Endodermal cell (in vitro differentiated cells): Measurements from ENCODE around the gene ENGASE. TPM values are rescaled to one million over a fixed set of nuclear protein-coding genes. Genes with fewer than 3 reads are reported as not detected.

Source experiments
- DNase-seq: peaks from one replicate; pipeline ENCODE4 v3.0.0-alpha.2; 2017
- H3K27ac ChIP-seq: 2 replicates; pipeline ENCODE4 v1.5.1; 2013; ENCODE audit warnings: mild to moderate bottlenecking, low read depth, low read length, moderate library complexity
- H3K27me3 ChIP-seq: 2 replicates; pipeline ENCODE4 v1.6.1; 2013; ENCODE audit warnings: mild to moderate bottlenecking, low read length, moderate library complexity; ENCODE audit not compliant: insufficient read depth, control insufficient read depth, poor library complexity, severe bottlenecking
- H3K36me3 ChIP-seq: 2 replicates; pipeline ENCODE4 v1.7.0; 2013; ENCODE audit warnings: mild to moderate bottlenecking, low read length, moderate library complexity; ENCODE audit not compliant: control insufficient read depth, insufficient read depth
- H3K4me1 ChIP-seq: one replicate; pipeline ENCODE4 v1.7.0; 2013; ENCODE audit warnings: low read length; ENCODE audit not compliant: control insufficient read depth, insufficient read depth
- H3K4me3 ChIP-seq: 2 replicates; pipeline ENCODE4 v1.5.1; 2013; ENCODE audit warnings: mild to moderate bottlenecking, low read length, moderate library complexity
- H3K9ac ChIP-seq: 2 replicates; pipeline ENCODE4 v1.6.1; 2013; ENCODE audit warnings: mild to moderate bottlenecking, low read length, moderate library complexity; ENCODE audit not compliant: poor library complexity, severe bottlenecking; ENCODE audit errors: extremely low read depth
- H3K9me3 ChIP-seq: 2 replicates; pipeline ENCODE4 v1.6.1; 2013; ENCODE audit warnings: mild to moderate bottlenecking, low read length, moderate library complexity; ENCODE audit not compliant: control insufficient read depth
- H3K27ac Mint-ChIP-seq: 2 replicates; pipeline ENCODE4 v1.8.0; 2020; ENCODE audit warnings: mixed read lengths
- H3K27me3 Mint-ChIP-seq: 2 replicates; pipeline ENCODE4 v1.8.0; 2021; ENCODE audit warnings: mild to moderate bottlenecking, mixed read lengths; ENCODE audit not compliant: insufficient read depth
- H3K36me3 Mint-ChIP-seq: 2 replicates; pipeline ENCODE4 v1.8.0; 2020; ENCODE audit warnings: low read depth, mixed read lengths
- H3K4me1 Mint-ChIP-seq: 2 replicates; pipeline ENCODE4 v1.8.0; 2020; ENCODE audit warnings: mixed read lengths
- H3K4me3 Mint-ChIP-seq: 2 replicates; pipeline ENCODE4 v1.8.0; 2020; ENCODE audit warnings: mild to moderate bottlenecking, moderate library complexity, mixed read lengths
- H3K9me3 Mint-ChIP-seq: 2 replicates; pipeline ENCODE4 v1.8.0; 2020; ENCODE audit warnings: mild to moderate bottlenecking, mixed read lengths
- whole genome bisulfite sequencing, 2 experiments: methylation state at CpG; one replicate each; pipeline versions ENCODE4 v1.1.5 to v1.1.7; 2013; ENCODE audit warnings: missing lambda C conversion rate in 2 of 2, mixed read lengths in 1 of 2; ENCODE audit not compliant: insufficient coverage in 1 of 2, insufficient read length in 1 of 2; 5-methylcytosine and 5-hydroxymethylcytosine counted together
- total RNA-seq, 2 donors: library from RNA; stranded (reverse); fragmentation: NEBNext Ultra II Directional in 1 of 2; extraction: Animal tissue kit (Norgen Biotek cat#: 25700) in 1 of 2; gene quantifications; 2 replicates in 1 of 2; 3 replicates in 1 of 2; pipeline ENCODE4 v1.2.1, GENCODE V29; 2021
- TF ChIP-seq, protein P1 (sequence below): fragments of 200-600 bp; sonication (generic); conservative IDR thresholded peaks from 2 replicates; pipeline ENCODE4 v1.5.0; 2021; ENCODE audit warnings: antibody characterized with exemption, mild to moderate bottlenecking

Gene ENGASE
- total RNA-seq, 2 donors from 2014 or later = 40.8 to 42.0 TPM

DNA sequence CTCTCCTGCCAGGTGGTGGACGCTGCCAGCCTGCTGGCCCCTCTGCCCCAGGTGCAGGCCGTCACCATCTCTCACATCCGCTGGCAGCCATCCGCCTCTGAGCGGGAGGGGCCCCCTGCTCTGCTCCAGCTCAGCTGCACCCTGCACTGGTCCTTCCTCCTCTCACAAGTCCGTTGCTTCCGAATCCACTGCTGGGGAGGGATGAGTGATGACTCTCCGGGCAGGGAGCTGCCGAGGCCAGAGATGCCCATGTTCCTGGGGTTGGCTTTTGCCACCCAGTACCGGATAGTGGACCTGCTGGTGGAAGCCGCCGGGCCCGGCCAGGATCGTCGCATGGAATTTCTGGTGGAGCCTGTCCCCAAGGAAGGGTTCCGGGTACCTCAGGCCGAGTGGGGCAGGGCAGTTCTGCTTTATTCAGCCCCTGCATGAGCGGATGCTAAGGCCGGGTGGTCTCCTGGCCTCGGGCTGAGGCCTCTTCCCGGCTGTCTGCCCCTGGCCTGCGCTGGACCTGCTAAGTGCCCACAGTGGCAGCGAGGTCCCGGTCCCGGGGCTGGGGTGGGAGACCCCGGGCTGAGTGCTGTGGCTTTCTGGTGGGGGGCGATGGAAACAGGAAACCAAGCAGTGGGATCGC is 11.4 kb downstream of the ENGASE start:
- H3K27ac ChIP-seq = no peak overlapping the region
- H3K4me3 ChIP-seq = no peak overlapping the region
- no peaks in the 10 kb centered on the region for H3K9me3 ChIP-seq
- no peak for DNase-seq
- Mint-ChIP-seq H3K27me3 (no peaks in the 10 kb centered on the region), H3K36me3 (peaks cover 18% of the 10 kb centered on the region), H3K27ac (no peak overlapping the region), H3K4me1 (no peaks in the 10 kb centered on the region), H3K4me3 (no peak overlapping the region), H3K9me3 (peaks cover 1% of the 10 kb centered on the region)
- 91 to 92% methylated on average over 11 to 28 of the region's 28 CpGs for WGBS, 2 experiments
- peaks cover 9% of the 10 kb centered on the region for H3K36me3 ChIP-seq
- H3K4me1 ChIP-seq = no peaks in the 10 kb centered on the region
- H3K27me3 ChIP-seq = no peaks in the 10 kb centered on the region
- TF ChIP-seq, protein P1, sequence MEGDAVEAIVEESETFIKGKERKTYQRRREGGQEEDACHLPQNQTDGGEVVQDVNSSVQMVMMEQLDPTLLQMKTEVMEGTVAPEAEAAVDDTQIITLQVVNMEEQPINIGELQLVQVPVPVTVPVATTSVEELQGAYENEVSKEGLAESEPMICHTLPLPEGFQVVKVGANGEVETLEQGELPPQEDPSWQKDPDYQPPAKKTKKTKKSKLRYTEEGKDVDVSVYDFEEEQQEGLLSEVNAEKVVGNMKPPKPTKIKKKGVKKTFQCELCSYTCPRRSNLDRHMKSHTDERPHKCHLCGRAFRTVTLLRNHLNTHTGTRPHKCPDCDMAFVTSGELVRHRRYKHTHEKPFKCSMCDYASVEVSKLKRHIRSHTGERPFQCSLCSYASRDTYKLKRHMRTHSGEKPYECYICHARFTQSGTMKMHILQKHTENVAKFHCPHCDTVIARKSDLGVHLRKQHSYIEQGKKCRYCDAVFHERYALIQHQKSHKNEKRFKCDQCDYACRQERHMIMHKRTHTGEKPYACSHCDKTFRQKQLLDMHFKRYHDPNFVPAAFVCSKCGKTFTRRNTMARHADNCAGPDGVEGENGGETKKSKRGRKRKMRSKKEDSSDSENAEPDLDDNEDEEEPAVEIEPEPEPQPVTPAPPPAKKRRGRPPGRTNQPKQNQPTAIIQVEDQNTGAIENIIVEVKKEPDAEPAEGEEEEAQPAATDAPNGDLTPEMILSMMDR = no peak
- no peak overlapping the region for H3K9ac ChIP-seq

- H3K27ac ChIP-seq = no peak overlapping the region
- no peak overlapping the region for H3K4me3 ChIP-seq
- H3K36me3 ChIP-seq = peaks cover 9% of the 10 kb centered on the region
- TF ChIP-seq, protein P1 = no peak
- no peak for DNase-seq
- Mint-ChIP-seq H3K27ac (no peak overlapping the region), H3K4me1 (no peaks in the 10 kb centered on the region), H3K36me3 (peaks cover 12% of the 10 kb centered on the region), H3K27me3 (no peaks in the 10 kb centered on the region), H3K9me3 (peaks cover 1% of the 10 kb centered on the region), H3K4me3 (no peak overlapping the region)
- no peaks in the 10 kb centered on the region for H3K9me3 ChIP-seq
- 92 to 95% methylated on average over 27 to 33 of the region's 33 CpGs for WGBS, 2 experiments
- no peaks in the 10 kb centered on the region for H3K4me1 ChIP-seq
- H3K9ac ChIP-seq = no peak overlapping the region
- no peaks in the 10 kb centered on the region for H3K27me3 ChIP-seq
These were observed 12.2 kb downstream of the ENGASE start for GRCh38 chr17:79086609-79087427.

DNA sequence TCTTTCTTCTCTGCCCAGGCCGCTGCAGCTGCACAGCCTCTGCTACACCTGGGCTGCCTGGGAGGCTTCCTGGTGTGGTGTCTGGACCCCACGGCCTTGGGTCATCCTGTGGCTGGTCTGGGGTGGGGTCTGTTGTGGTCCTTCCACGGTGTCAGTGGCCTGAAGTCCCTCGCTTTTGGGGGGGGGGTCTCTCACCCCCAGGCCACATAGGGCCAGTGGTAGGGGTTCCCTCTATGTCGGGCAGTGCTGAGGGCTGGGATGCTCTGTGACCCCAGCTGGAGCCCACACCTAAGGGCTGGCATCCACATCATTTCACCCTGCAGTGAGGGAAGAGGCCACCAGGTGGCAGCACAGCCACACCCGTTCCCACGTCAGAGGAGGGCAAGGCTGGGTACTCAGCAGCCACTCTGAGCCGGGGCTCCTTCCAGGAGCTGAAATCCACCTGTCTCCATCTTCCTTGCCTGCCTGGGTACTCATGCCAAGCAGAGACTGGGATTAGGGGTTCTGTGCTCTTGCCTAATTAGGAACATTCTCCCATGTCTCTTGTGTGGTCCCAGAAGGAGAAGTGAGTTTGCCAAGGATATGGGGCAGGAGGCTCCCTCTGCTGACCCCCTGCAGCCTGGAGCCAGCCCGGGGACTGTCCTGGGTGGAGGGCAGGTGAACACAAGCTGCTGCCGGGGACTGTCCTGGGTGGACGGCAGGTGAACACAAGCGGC is 13.0 kb downstream of the ENGASE start:
- Histone ChIP-seq H3K27ac (no peak overlapping the region), H3K4me1 (no peaks in the 10 kb centered on the region), H3K9ac (no peak overlapping the region), H3K9me3 (no peaks in the 10 kb centered on the region), H3K27me3 (no peaks in the 10 kb centered on the region), H3K4me3 (no peak overlapping the region), H3K36me3 (peaks cover 4% of the 10 kb centered on the region)
- WGBS, 2 experiments = 53 to 69% methylated on average over 7 to 12 of the region's 12 CpGs
- Mint-ChIP-seq H3K4me3 (no peak overlapping the region), H3K36me3 (peaks cover 4% of the 10 kb centered on the region), H3K27me3 (no peaks in the 10 kb centered on the region), H3K4me1 (no peaks in the 10 kb centered on the region), H3K27ac (no peak overlapping the region), H3K9me3 (no peaks in the 10 kb centered on the region)
- DNase-seq = peak; percentile 97
- TF ChIP-seq, protein P1 = peak; percentile 94
